ENCODE measurements around the gene CYFIP2. TPM values are rescaled to one million over a fixed set of nuclear protein-coding genes. Genes with fewer than 3 reads are reported as not detected.

CYFIP2 gene
- total RNA-seq, 4 donors from 2014 or later: 4.2 to 10.3 (median 8.1) TPM

- H3K36me3 ChIP-seq: no peaks in the 10 kb centered on the region
- no peaks in the 10 kb centered on the region for H3K4me1 ChIP-seq
- no peaks in the 10 kb centered on the region for H3K9me3 ChIP-seq
- TF ChIP-seq POLR2A (IDR thresholded peaks at IDR 0.05) (no peak), CTCF (IDR thresholded peaks at IDR 0.05) (no peak)
- intact Hi-C loops (cut with DNase I): no loop called here
- H3K27me3 ChIP-seq: no peaks in the 10 kb centered on the region
- WGBS, 2 donors: 76 to 80% methylated on average over 1 to 5 of the region's 14 CpGs
- no peak overlapping the region for H3K27ac ChIP-seq
- no peak overlapping the region for H3K4me3 ChIP-seq
- no peak for DNase-seq
These were observed 43.9 kb downstream of the CYFIP2 start for GRCh38 chr5:157309796-157310195.

- Histone ChIP-seq H3K27ac (no peak overlapping the region), H3K9me3 (no peaks in the 10 kb centered on the region), H3K4me3 (no peak overlapping the region), H3K36me3 (no peaks in the 10 kb centered on the region), H3K27me3 (no peaks in the 10 kb centered on the region), H3K4me1 (no peaks in the 10 kb centered on the region)
- no peak for DNase-seq
- intact Hi-C loops (cut with DNase I): no loop called here
- WGBS, 2 donors: 70 to 97% methylated on average over 2 to 10 of the region's 11 CpGs
- TF ChIP-seq CTCF (IDR thresholded peaks at IDR 0.05): no peak
- TF ChIP-seq POLR2A (IDR thresholded peaks at IDR 0.05): no peak
These were observed 45.7 kb downstream of the CYFIP2 start for GRCh38 chr5:157311595-157311994.

GRCh38 chr5:157312492-157312891 lies 46.6 kb downstream of the CYFIP2 start:
- Histone ChIP-seq H3K9me3 (no peaks in the 10 kb centered on the region), H3K27me3 (no peaks in the 10 kb centered on the region), H3K4me1 (no peaks in the 10 kb centered on the region), H3K4me3 (no peak overlapping the region), H3K27ac (no peak overlapping the region), H3K36me3 (no peaks in the 10 kb centered on the region)
- intact Hi-C loops (cut with DNase I): no loop called here
- 24 to 35% methylated on average over 6 of the region's 6 CpGs for WGBS, 2 donors
- DNase-seq: no peak
- TF ChIP-seq CTCF (IDR thresholded peaks at IDR 0.05) (peak; percentile 33 to 65 (median 42)), POLR2A (IDR thresholded peaks at IDR 0.05) (no peak)

- no peak overlapping the region for H3K27ac ChIP-seq
- H3K27me3 ChIP-seq: no peaks in the 10 kb centered on the region
- intact Hi-C loops (cut with DNase I): loop anchor here (10.0 kb wide), 1 partner anchor 168 kb away; no protein-coding TSS in a partner anchor
- H3K36me3 ChIP-seq: peaks cover 0 to 7% (median 0%) of the 10 kb centered on the region in 3 donors
- H3K4me1 ChIP-seq: no peaks in the 10 kb centered on the region
- no peak for DNase-seq
- TF ChIP-seq POLR2A (IDR thresholded peaks at IDR 0.05) (no peak), CTCF (IDR thresholded peaks at IDR 0.05) (no peak)
- H3K4me3 ChIP-seq: no peak overlapping the region
- no peaks in the 10 kb centered on the region for H3K9me3 ChIP-seq
- WGBS, 2 donors: 90 to 94% methylated on average over 10 to 13 of the region's 13 CpGs
These were observed 56.7 kb downstream of the CYFIP2 start for GRCh38 chr5:157322581-157322980.

GRCh38 chr5:157323107-157323706 lies 57.3 kb downstream of the CYFIP2 start:
- WGBS, 2 donors: 72 to 86% methylated on average over 4 to 6 of the region's 10 CpGs
- TF ChIP-seq CTCF (IDR thresholded peaks at IDR 0.05) (peak in 1 of 6 experiments; percentile 5), POLR2A (IDR thresholded peaks at IDR 0.05) (no peak)
- no peaks in the 10 kb centered on the region for H3K9me3 ChIP-seq
- no peak overlapping the region for H3K27ac ChIP-seq
- H3K36me3 ChIP-seq: peaks cover 0 to 7% (median 0%) of the 10 kb centered on the region in 3 donors
- H3K4me3 ChIP-seq: no peak overlapping the region
- intact Hi-C loops (cut with DNase I): loop anchor here (10.0 kb wide), 1 partner anchor 168 kb away; no protein-coding TSS in a partner anchor
- H3K4me1 ChIP-seq: peaks cover 0 to 2% (median 0%) of the 10 kb centered on the region in 3 donors
- H3K27me3 ChIP-seq: no peaks in the 10 kb centered on the region
- no peak for DNase-seq

Measured in esophagus squamous epithelium (tissue), 5 donors.